H9 (cell line): ENCODE data around the gene MTG2. TPM values are rescaled to one million over a fixed set of nuclear protein-coding genes. Genes with fewer than 3 reads are reported as not detected.

Experiments used
- DNase-seq: peaks from one replicate; pipeline ENCODE4 v3.0.0-alpha.2; 2017
- H2AFZ ChIP-seq: one replicate; pipeline ENCODE4 v1.6.1; 2013; ENCODE audit warnings: mild to moderate bottlenecking, low read length, control low read depth, moderate library complexity
- H2AK5ac ChIP-seq: 2 replicates; pipeline ENCODE4 v1.6.1; 2013; ENCODE audit warnings: low read length, control low read depth, mixed read lengths; ENCODE audit not compliant: insufficient read length
- H2BK120ac ChIP-seq: one replicate; pipeline ENCODE4 v1.6.1; 2013; ENCODE audit warnings: low read depth, mild to moderate bottlenecking, low read length, control low read depth, inconsistent platforms; ENCODE audit not compliant: poor library complexity, severe bottlenecking
- H2BK12ac ChIP-seq: 2 replicates; pipeline ENCODE4 v1.6.1; 2013; ENCODE audit warnings: low read length, control low read depth, mixed read lengths, low read depth; ENCODE audit not compliant: insufficient read length
- H2BK15ac ChIP-seq: 2 replicates; pipeline ENCODE4 v1.6.1; 2013; ENCODE audit warnings: low read depth, low read length, control low read depth
- H2BK20ac ChIP-seq: one replicate; pipeline ENCODE4 v1.6.1; 2013; ENCODE audit warnings: low read depth, mild to moderate bottlenecking, low read length, control low read depth, inconsistent platforms; ENCODE audit not compliant: poor library complexity, severe bottlenecking
- H2BK5ac ChIP-seq: 2 replicates; pipeline ENCODE4 v1.6.1; 2013; ENCODE audit warnings: low read length, control low read depth, mixed read lengths; ENCODE audit not compliant: insufficient read length
- H3K14ac ChIP-seq: 2 replicates; pipeline ENCODE4 v1.6.1; 2013; ENCODE audit warnings: low read length, control low read depth; ENCODE audit not compliant: insufficient read depth
- H3K18ac ChIP-seq: 2 replicates; pipeline ENCODE4 v1.6.1; 2013; ENCODE audit warnings: low read depth, mild to moderate bottlenecking, mixed read lengths, low read length, control low read depth; ENCODE audit not compliant: insufficient read length
- H3K23ac ChIP-seq: 2 replicates; pipeline ENCODE4 v1.6.1; 2013; ENCODE audit warnings: low read length, control low read depth, mixed read lengths, low read depth; ENCODE audit not compliant: insufficient read length
- H3K23me2 ChIP-seq: 2 replicates; pipeline ENCODE4 v1.6.1; 2013; ENCODE audit warnings: low read depth, mild to moderate bottlenecking, mixed read lengths, low read length, control low read depth; ENCODE audit not compliant: insufficient read length, poor library complexity, severe bottlenecking
- H3K27ac ChIP-seq: 2 replicates; pipeline ENCODE4 v1.5.1; 2013; ENCODE audit warnings: low read length, control low read depth, mixed read lengths, low read depth; ENCODE audit not compliant: insufficient read length
- H3K27me3 ChIP-seq: 2 replicates; pipeline ENCODE4 v1.6.1; 2013; ENCODE audit warnings: low read length, control low read depth, inconsistent platforms; ENCODE audit not compliant: insufficient read depth
- H3K4ac ChIP-seq: 2 replicates; pipeline ENCODE4 v1.6.1; 2013; ENCODE audit warnings: low read depth, mild to moderate bottlenecking, control low read depth, inconsistent platforms, low read length, moderate library complexity
- H3K4me1 ChIP-seq: 2 replicates; pipeline ENCODE4 v1.6.1; 2013; ENCODE audit warnings: low read length, control low read depth, inconsistent platforms; ENCODE audit not compliant: insufficient read depth
- H3K4me2 ChIP-seq: 2 replicates; pipeline ENCODE4 v1.6.1; 2013; ENCODE audit warnings: low read length, control low read depth, mixed read lengths; ENCODE audit not compliant: insufficient read length, insufficient read depth
- H3K56ac ChIP-seq: 2 replicates; pipeline ENCODE4 v1.6.1; 2013; ENCODE audit warnings: low read depth, mild to moderate bottlenecking, mixed read lengths, low read length, control low read depth; ENCODE audit not compliant: insufficient read length
- H3K79me1 ChIP-seq: 2 replicates; pipeline ENCODE4 v1.6.1; 2013; ENCODE audit warnings: low read depth, mild to moderate bottlenecking, moderate library complexity, low read length, control low read depth, inconsistent platforms; ENCODE audit not compliant: insufficient read depth, poor library complexity, severe bottlenecking
- H3K79me2 ChIP-seq: 2 replicates; pipeline ENCODE4 v1.6.1; 2013; ENCODE audit warnings: low read length, control low read depth, inconsistent platforms; ENCODE audit not compliant: insufficient read depth
- H3K9ac ChIP-seq: 2 replicates; pipeline ENCODE4 v1.6.1; 2013; ENCODE audit warnings: low read length, control low read depth, mixed read lengths; ENCODE audit not compliant: insufficient read length; ENCODE audit errors: extremely low read depth
- H3K9me3 ChIP-seq: one replicate; pipeline ENCODE4 v1.6.1; 2013; ENCODE audit warnings: low read depth, low read length, inconsistent platforms; ENCODE audit not compliant: control insufficient read depth
- H3T11ph ChIP-seq: one replicate; pipeline ENCODE4 v1.6.1; 2013; ENCODE audit warnings: mild to moderate bottlenecking, low read length, control low read depth, inconsistent platforms
- H4K20me1 ChIP-seq: one replicate; pipeline ENCODE4 v1.6.1; 2013; ENCODE audit not compliant: control insufficient read depth, insufficient read length, insufficient read depth
- H4K5ac ChIP-seq: 2 replicates; pipeline ENCODE4 v1.6.1; 2013; ENCODE audit warnings: low read depth, mild to moderate bottlenecking, mixed read lengths, low read length, control low read depth; ENCODE audit not compliant: insufficient read length
- H4K8ac ChIP-seq: replicated peaks from 2 replicates; pipeline ENCODE4 v1.6.1; 2013; ENCODE audit warnings: low read length, control low read depth, mixed read lengths, low read depth; ENCODE audit not compliant: insufficient read length
- H4K91ac ChIP-seq: 2 replicates; pipeline ENCODE4 v1.6.1; 2013; ENCODE audit warnings: low read depth, mild to moderate bottlenecking, moderate library complexity, mixed read lengths, low read length, control low read depth; ENCODE audit not compliant: insufficient read length
- H3K27ac Mint-ChIP-seq, 3 experiments: 2 replicates in 2 of 3; 3 replicates in 1 of 3; pipeline ENCODE4 v1.8.0; 2020 to 2021; ENCODE audit warnings: mixed read lengths in 3 of 3, mild to moderate bottlenecking in 1 of 3, moderate library complexity in 1 of 3
- H3K27me3 Mint-ChIP-seq: 2 replicates; pipeline ENCODE4 v1.8.0; 2021; ENCODE audit warnings: low read depth, mild to moderate bottlenecking, moderate library complexity, mixed read lengths
- H3K36me3 Mint-ChIP-seq, 3 experiments: 2 replicates in 2 of 3; 3 replicates in 1 of 3; pipeline ENCODE4 v1.8.0; 2020 to 2021; ENCODE audit warnings: low read depth in 3 of 3, mixed read lengths in 3 of 3; ENCODE audit not compliant: insufficient read depth in 1 of 3
- H3K4me1 Mint-ChIP-seq, 2 experiments: 2 replicates each; pipeline ENCODE4 v1.8.0; 2020; ENCODE audit warnings: mixed read lengths in 2 of 2
- H3K4me3 Mint-ChIP-seq, 2 experiments: 2 replicates in 1 of 2; 3 replicates in 1 of 2; pipeline ENCODE4 v1.8.0; 2020 to 2021; ENCODE audit warnings: mild to moderate bottlenecking in 2 of 2, mixed read lengths in 2 of 2, moderate library complexity in 1 of 2
- H3K9me3 Mint-ChIP-seq, 2 experiments: 2 replicates in 1 of 2; 3 replicates in 1 of 2; pipeline ENCODE4 v1.8.0; 2020; ENCODE audit warnings: mild to moderate bottlenecking in 2 of 2, mixed read lengths in 2 of 2, moderate library complexity in 1 of 2
- WGBS: extraction: QIAGEN DNeasy Blood & Tissue Kit; methylation state at CpG from one replicate; pipeline ENCODE4 v1.1.7; 2013; ENCODE audit warnings: missing lambda C conversion rate, low lambda C conversion rate, mixed read lengths; ENCODE audit not compliant: insufficient read length; ENCODE audit errors: extremely low coverage; 5-methylcytosine and 5-hydroxymethylcytosine counted together
- total RNA-seq: library from RNA; stranded (reverse); gene quantifications from 2 replicates; pipeline ENCODE4 v1.2.1, GENCODE V29; 2021
- TF ChIP-seq, protein P1 (sequence below): fragments of 200-600 bp; sonication (generic); conservative IDR thresholded peaks from 3 replicates; pipeline ENCODE4 v1.8.0; 2021; ENCODE audit warnings: antibody characterized with exemption, mild to moderate bottlenecking

Gene MTG2
- total RNA-seq, 1 experiment from 2014 or later: 25.1 TPM

GRCh38 chr20:62138912-62139311 lies 43.9 kb upstream of the MTG2 start:
- no peak overlapping the region for H2AFZ ChIP-seq
- H3K9ac ChIP-seq: no peak overlapping the region
- no peaks in the 10 kb centered on the region; the same call in 1 of the 2 replicates for H3K27me3 Mint-ChIP-seq
- DNase-seq: no peak
- H3K4me2 ChIP-seq: no peak overlapping the region
- no peak overlapping the region for H2AK5ac ChIP-seq
- TF ChIP-seq, protein P1, sequence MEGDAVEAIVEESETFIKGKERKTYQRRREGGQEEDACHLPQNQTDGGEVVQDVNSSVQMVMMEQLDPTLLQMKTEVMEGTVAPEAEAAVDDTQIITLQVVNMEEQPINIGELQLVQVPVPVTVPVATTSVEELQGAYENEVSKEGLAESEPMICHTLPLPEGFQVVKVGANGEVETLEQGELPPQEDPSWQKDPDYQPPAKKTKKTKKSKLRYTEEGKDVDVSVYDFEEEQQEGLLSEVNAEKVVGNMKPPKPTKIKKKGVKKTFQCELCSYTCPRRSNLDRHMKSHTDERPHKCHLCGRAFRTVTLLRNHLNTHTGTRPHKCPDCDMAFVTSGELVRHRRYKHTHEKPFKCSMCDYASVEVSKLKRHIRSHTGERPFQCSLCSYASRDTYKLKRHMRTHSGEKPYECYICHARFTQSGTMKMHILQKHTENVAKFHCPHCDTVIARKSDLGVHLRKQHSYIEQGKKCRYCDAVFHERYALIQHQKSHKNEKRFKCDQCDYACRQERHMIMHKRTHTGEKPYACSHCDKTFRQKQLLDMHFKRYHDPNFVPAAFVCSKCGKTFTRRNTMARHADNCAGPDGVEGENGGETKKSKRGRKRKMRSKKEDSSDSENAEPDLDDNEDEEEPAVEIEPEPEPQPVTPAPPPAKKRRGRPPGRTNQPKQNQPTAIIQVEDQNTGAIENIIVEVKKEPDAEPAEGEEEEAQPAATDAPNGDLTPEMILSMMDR: no peak
- peaks cover 7% of the 10 kb centered on the region for H3K23me2 ChIP-seq
- no peaks in the 10 kb centered on the region for H3K79me1 ChIP-seq
- H4K91ac ChIP-seq: no peak overlapping the region
- peaks cover 40 to 84% (median 64%) of the 10 kb centered on the region in 3 experiments; a peak in 6 of 7 replicates for H3K36me3 Mint-ChIP-seq
- H3K4me1 ChIP-seq: no peaks in the 10 kb centered on the region
- H3K23ac ChIP-seq: no peak overlapping the region
- no peaks in the 10 kb centered on the region for H3K9me3 ChIP-seq
- H2BK120ac ChIP-seq: no peak overlapping the region
- no peak overlapping the region for H3K4ac ChIP-seq
- H2BK5ac ChIP-seq: no peak overlapping the region
- no peak overlapping the region for H3K4me3 Mint-ChIP-seq
- H2BK20ac ChIP-seq: no peak overlapping the region
- H2BK15ac ChIP-seq: no peak overlapping the region
- H3T11ph ChIP-seq: no peak overlapping the region
- H3K27me3 ChIP-seq: no peaks in the 10 kb centered on the region
- no peak overlapping the region for H4K8ac ChIP-seq
- no peak overlapping the region for H3K27ac Mint-ChIP-seq
- peaks cover 15% of the 10 kb centered on the region in 2 experiments for H3K4me1 Mint-ChIP-seq
- H2BK12ac ChIP-seq: no peak overlapping the region
- H3K9me3 Mint-ChIP-seq: no peaks in the 10 kb centered on the region
- H4K20me1 ChIP-seq: no peaks in the 10 kb centered on the region
- H3K27ac ChIP-seq: no peak overlapping the region
- no peak overlapping the region for H3K14ac ChIP-seq
- peaks cover 18% of the 10 kb centered on the region; the same call in 1 of the 2 replicates for H3K79me2 ChIP-seq
- no peak overlapping the region for H3K18ac ChIP-seq
- H4K5ac ChIP-seq: no peak overlapping the region
- H3K56ac ChIP-seq: no peak overlapping the region
- WGBS: no CpG with 5 or more reads among the region's 10 CpGs
